ENCODE data around the gene ATP11A. TPM values are rescaled to one million over a fixed set of nuclear protein-coding genes. Genes with fewer than 3 reads are reported as not detected.
"Not testable (repeated sequence)": the region's sequence is repeated elsewhere in the genome, so short reads cannot be mapped to it uniquely, and the experiment has no call there.

The ATP11A gene
- total RNA-seq, 1 experiment from 2014 or later: 14.4 TPM

- in situ Hi-C loops (cut with HindIII; ENCODE audit: low pct_unique_long_range_greater_than_20kb, low sequenced_read_pairs): no loop called here
- DNase-seq (ENCODE audit: low read depth, low spot score): no peak
These were observed 187.2 kb downstream of the ATP11A start for GRCh38 chr13:112877066-112877465.

- in situ Hi-C loops (cut with HindIII; ENCODE audit: low pct_unique_long_range_greater_than_20kb, low sequenced_read_pairs): no loop called here
- DNase-seq (ENCODE audit: low read depth, low spot score): no peak
These were observed 187.7 kb downstream of the ATP11A start for GRCh38 chr13:112877539-112877938.

DNA sequence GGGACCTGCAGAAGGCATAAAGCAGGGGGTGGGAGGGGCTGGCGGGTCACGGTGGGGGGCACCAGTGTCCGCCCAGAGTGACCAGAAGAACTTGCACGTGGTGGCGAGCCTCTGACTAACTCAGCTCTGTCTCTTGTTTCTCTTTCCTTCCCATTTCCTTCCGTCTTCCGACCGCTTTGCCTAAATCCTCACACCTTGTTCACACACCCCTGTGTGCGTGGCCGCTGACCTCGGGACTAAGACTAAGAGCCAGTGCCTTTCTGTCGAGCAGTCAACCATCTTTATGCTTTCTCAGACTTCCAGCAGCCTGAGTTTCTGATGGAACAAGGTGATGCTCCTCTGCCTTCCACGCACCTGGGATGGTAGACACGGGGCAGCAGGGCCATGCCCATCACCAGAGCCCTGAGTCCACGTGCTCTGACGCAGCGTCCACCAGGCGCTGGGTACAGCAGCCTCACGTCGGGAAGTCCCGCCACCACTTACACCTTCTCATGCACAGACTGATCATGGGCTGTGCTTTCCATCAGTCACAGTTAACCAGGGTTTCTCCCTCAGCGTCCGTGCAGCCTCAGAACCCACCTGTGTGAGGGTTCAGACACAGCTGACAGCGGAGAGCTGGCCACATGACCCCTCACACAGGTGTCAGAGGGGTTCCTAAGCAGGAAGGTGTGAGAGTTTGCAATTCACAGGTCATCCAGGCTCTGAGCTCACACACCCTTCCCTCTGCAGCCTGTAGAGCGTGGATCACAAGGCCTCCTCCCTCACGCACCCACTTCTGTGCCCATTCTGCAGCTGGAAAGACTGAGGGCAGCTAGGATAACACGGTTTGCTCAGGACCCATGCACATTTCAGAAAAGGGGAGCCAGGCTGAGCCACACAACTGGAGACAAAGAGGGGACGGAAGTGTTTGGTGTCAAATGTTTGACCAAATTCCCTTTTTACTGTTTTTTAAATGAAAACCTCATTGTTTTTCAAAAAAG lies 188.4 kb downstream of the ATP11A start:
- in situ Hi-C loops (cut with HindIII; ENCODE audit: low pct_unique_long_range_greater_than_20kb, low sequenced_read_pairs): no loop called here
- no peak for DNase-seq (ENCODE audit: low read depth, low spot score)

DNA sequence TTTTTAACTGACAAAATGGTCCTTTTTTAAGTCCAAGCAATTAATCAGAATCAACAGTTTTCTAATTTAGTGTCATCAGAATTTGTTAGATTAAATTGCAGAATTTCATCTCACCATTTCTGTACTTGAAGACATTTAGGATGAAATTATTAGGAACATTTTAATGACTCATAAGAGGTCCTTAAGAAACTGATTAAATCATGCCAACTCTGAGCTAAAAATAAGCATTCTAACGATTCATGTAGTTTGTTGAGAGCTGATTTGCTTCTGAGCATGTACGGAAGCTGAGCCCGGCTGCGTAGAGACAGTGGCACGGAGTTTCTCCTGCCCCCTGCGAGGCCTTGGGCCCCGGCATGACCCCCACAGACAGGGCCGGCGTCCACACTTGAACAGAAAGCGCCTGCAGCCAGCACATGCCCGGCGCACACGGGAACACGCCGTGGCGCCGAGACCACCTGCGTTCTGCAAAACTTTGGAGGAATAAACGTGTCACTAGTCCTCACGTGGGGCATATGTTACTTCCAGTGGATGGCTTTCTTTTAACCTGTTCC lies 189.5 kb downstream of the ATP11A start:
- in situ Hi-C loops (cut with HindIII; ENCODE audit: low pct_unique_long_range_greater_than_20kb, low sequenced_read_pairs): no loop called here
- DNase-seq (ENCODE audit: low read depth, low spot score): no peak

- no peak for DNase-seq (ENCODE audit: low read depth, low spot score)
- in situ Hi-C loops (cut with HindIII; ENCODE audit: low pct_unique_long_range_greater_than_20kb, low sequenced_read_pairs): no loop called here
These were observed 190.4 kb downstream of the ATP11A start for GRCh38 chr13:112880221-112880641.

GRCh38 chr13:112880976-112881540 lies 191.2 kb downstream of the ATP11A start:
- in situ Hi-C loops (cut with HindIII; ENCODE audit: low pct_unique_long_range_greater_than_20kb, low sequenced_read_pairs): no loop called here
- no peak for DNase-seq (ENCODE audit: low read depth, low spot score)

GRCh38 chr13:112881656-112882554 lies 192.1 kb downstream of the ATP11A start:
- in situ Hi-C loops (cut with HindIII; ENCODE audit: low pct_unique_long_range_greater_than_20kb, low sequenced_read_pairs): no loop called here
- no peak for DNase-seq (ENCODE audit: low read depth, low spot score)

DNA sequence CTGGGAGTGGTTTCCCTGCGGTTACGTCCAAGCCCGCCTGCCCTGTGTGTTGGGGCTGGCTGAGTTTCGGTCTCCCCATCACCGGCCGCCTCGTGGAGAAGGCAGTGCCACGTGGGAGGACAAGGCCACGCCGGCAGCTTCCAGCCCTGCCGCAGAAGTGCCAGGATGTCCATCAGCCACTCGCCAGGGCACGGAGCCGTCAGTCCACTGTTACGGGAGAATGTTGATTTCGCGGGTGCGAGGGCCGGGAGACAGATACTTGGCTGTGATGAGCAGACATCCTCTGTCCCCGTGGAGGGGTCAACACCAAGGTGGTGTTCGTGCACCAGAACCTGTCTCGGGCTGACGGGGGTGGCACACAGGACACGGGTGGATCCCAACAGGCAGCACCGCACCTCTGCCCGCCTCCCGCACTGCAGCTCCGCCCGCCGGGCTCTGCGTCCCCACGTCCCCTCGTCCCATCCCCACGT lies 192.8 kb downstream of the ATP11A start:
- in situ Hi-C loops (cut with HindIII; ENCODE audit: low pct_unique_long_range_greater_than_20kb, low sequenced_read_pairs): no loop called here
- no peak for DNase-seq (ENCODE audit: low read depth, low spot score)

DNA sequence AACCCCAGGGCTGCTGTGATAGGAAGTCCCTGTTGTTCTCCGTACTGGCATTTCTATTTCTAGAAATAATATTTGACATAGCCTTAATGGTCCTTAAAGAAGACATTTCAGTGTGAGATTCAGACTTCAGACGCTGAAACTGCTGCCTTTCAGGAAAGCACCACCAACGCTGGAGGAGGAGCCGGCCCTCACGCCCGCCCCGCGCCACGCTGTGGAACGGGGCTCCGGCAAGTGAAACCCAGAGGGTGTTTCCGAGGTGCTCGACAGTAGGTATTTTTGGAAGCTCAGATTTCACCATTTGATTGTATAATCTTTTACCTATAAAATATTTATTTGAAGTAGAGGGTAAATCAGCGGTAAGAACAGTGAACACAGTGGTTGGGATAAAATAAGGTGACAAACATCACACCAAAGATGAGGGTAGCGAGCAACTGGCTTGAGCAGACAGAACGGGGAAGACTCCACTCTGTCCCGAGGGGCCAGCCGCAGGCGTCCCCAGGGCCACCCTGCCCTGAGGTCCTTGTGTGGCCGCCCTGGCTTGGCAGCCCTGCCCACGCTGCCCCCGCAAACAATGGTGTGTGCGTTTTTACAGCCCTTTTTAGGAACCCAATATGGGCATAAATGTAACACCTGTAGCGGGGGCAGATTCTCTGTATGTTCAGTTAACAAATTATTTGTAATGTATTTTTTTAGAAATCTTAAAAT lies 193.6 kb downstream of the ATP11A start:
- DNase-seq (ENCODE audit: low read depth, low spot score): no peak
- in situ Hi-C loops (cut with HindIII; ENCODE audit: low pct_unique_long_range_greater_than_20kb, low sequenced_read_pairs): no loop called here

DNA sequence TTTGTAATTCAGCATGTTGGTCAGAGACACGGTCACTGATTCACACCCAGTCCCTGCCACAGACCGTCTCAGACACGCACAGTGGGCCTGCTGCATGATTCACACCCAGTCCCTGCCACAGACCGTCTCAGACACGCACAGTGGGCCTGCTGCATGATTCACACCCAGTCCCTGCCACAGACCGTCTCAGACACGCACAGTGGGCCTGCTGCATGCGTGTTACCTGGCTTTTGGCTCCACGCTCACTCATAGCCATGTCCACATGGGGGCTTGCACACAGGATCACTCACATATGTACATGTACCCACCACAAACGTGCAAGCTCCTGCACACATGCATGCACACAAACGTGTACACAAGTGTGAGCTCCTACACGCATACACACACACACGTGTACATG lies 194.9 kb downstream of the ATP11A start:
- DNase-seq (ENCODE audit: low read depth, low spot score); in situ Hi-C loops (cut with HindIII; ENCODE audit: low pct_unique_long_range_greater_than_20kb, low sequenced_read_pairs): not testable (repeated sequence)

- in situ Hi-C loops (cut with HindIII; ENCODE audit: low pct_unique_long_range_greater_than_20kb, low sequenced_read_pairs): no loop called here
- no peak for DNase-seq (ENCODE audit: low read depth, low spot score)
These were observed 195.5 kb downstream of the ATP11A start for GRCh38 chr13:112885242-112885781.

GRCh38 chr13:112885782-112886268 lies 196.0 kb downstream of the ATP11A start:
- in situ Hi-C loops (cut with HindIII; ENCODE audit: low pct_unique_long_range_greater_than_20kb, low sequenced_read_pairs): no loop called here
- peak; percentile 43 for DNase-seq (ENCODE audit: low read depth, low spot score)

DNA sequence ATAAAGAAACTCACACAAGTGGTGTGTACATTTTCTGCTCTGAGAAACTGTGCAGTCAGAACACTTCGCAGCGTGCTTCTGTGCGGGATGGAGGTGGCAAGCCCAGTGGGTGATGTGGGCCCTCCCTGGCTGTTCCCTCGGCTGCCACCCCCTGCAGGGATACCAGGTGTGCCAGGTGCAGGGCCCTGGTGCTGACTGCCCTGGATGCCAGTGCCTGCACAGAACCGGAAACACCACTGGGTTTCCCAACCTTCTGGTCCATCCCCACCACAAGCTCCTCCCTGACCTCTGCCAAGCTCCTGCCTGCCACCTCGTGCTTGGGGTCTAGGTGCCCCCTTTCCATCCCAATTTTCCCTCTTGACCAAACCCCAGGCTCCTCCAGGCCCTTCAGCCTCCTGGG lies 197.3 kb downstream of the ATP11A start:
- no peak for DNase-seq (ENCODE audit: low read depth, low spot score)
- in situ Hi-C loops (cut with HindIII; ENCODE audit: low pct_unique_long_range_greater_than_20kb, low sequenced_read_pairs): no loop called here

GRCh38 chr13:112887557-112887991 lies 197.7 kb downstream of the ATP11A start:
- in situ Hi-C loops (cut with HindIII; ENCODE audit: low pct_unique_long_range_greater_than_20kb, low sequenced_read_pairs): no loop called here

DNA sequence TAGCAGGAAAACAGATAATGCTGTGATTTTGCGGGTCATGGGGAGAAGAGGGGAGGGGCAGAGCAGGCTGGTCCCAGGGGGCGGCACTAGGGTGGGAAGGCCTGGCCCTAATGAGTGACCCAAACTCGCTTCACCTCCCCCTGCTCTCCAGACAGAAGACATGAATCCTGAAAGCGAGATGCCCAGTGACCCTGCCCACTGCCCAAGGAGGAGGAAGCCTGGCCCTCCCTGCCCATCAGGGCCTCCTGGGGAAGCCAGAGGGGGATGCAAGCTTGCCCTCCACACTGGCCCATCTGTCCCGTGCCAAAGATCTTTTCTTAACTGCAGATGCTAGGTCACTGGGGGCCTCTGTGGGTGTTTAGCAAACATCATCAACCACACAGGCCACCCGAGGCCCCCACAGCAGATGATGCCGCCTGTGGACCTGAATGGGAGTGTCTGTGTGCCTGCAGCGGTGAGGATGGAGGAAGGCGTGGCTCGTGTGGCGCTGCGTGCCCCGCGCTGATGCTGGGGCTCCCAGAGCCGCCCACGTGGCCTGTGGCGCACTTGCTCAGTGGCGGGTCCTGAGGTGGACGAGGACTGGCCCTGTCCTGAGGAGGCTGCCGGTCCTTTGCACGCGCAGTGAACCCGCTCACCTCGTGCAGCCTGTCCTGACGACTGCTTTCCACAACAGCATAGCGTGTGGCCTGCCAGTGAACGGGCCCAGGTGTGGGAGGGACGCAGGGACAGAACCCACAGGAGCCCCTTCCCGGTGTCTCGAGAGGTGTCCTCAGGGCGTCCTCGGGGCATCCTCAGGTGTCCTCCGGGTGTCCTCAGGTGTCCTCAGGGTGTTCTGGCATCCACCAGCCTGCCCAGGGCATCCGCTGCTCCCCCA lies 198.6 kb downstream of the ATP11A start:
- in situ Hi-C loops (cut with HindIII; ENCODE audit: low pct_unique_long_range_greater_than_20kb, low sequenced_read_pairs): no loop called here
- no peak for DNase-seq (ENCODE audit: low read depth, low spot score)

More at GRCh38 chr13:112887557-112887991, 197.7 kb downstream of the ATP11A start:
- DNase-seq (ENCODE audit: low read depth, low spot score): no peak
